WI38 (cell line): Measurements from ENCODE around the gene RPN2.

Experiments
- H3K4me3 ChIP-seq: 2 replicates; pipeline ENCODE4 v1.5.1; 2011; ENCODE audit warnings: low read depth, mild to moderate bottlenecking, control low read depth, low read length
- TF ChIP-seq, protein P1 (sequence below): IDR thresholded peaks from 2 replicates; pipeline ENCODE4 v1.5.1; 2012; ENCODE audit warnings: low read depth, mild to moderate bottlenecking, control low read depth, low read length

The RPN2 gene

DNA sequence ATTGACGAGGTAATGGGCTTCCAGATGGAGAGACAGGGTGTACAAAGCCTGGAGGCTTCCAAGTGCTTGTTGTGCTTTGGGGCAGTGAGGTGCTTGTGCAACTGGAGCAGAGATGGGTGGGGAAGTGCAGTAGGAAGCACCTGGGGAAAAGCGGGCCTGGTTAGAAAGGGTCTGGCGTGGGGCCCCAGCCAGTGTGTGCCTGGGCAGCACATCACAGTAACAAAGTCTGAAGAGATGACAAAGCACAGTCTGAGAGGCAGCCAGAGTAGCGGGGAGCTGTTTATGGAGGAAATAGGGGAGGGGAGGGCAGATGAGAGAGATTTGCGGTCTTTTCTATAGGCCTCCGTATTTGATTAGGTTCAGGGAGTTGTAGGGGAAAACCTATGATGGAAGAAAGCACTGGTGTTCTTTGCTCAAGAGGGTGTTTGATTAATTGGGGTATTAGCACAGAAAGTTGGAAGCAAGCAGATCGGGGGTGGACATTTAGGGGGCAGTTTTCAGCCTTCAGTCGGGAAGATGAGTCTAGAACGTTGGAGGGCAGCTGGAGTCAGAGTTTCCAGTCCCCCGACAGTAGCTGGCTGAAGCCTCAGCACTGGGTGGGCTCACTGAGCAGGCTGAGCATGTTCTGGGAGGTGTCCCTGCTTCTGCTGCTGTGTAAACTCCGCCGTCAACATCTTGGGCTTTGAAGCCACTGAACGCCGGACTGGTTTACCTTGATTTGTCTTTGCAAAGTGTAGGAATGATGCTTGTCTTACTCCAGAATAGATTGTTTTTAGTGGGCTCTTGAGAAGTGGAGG, 15.7 kb downstream of the RPN2 start:
- H3K4me3 ChIP-seq: no peak overlapping the region
- TF ChIP-seq, protein P1, sequence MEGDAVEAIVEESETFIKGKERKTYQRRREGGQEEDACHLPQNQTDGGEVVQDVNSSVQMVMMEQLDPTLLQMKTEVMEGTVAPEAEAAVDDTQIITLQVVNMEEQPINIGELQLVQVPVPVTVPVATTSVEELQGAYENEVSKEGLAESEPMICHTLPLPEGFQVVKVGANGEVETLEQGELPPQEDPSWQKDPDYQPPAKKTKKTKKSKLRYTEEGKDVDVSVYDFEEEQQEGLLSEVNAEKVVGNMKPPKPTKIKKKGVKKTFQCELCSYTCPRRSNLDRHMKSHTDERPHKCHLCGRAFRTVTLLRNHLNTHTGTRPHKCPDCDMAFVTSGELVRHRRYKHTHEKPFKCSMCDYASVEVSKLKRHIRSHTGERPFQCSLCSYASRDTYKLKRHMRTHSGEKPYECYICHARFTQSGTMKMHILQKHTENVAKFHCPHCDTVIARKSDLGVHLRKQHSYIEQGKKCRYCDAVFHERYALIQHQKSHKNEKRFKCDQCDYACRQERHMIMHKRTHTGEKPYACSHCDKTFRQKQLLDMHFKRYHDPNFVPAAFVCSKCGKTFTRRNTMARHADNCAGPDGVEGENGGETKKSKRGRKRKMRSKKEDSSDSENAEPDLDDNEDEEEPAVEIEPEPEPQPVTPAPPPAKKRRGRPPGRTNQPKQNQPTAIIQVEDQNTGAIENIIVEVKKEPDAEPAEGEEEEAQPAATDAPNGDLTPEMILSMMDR: no peak

DNA sequence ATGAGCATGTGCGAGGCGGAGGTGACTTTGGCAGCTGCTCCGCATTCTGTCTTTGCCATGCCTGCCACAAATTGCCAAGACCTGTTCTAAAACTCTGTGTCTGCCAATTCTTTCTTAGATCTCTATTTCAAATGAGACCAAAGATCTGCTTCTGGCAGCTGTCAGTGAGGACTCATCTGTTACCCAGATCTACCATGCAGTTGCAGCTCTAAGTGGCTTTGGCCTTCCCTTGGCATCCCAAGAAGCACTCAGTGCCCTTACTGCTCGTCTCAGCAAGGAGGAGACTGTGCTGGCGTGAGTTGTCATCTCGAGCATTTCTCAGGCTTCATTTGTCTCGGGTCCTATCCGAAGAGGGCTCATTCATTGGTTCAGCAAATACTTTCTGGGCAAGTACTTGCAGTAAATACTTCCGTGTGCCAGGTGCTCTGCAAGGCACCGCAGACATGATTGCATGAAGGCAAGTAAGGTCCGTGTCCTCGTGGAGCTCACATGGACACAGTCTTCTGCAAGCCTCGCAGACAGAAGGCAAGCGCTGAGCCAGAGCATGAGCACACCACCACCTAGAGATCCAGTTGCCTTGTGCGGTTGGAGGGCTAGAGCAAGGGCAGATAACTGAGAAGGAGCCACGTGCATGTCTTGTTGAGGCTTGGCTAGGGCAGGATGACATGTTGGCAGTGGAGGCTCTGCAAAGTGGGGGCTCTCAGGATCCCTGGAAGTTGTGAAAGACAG, 20.0 kb downstream of the RPN2 start:
- TF ChIP-seq, protein P1: no peak
- no peak overlapping the region for H3K4me3 ChIP-seq

DNA sequence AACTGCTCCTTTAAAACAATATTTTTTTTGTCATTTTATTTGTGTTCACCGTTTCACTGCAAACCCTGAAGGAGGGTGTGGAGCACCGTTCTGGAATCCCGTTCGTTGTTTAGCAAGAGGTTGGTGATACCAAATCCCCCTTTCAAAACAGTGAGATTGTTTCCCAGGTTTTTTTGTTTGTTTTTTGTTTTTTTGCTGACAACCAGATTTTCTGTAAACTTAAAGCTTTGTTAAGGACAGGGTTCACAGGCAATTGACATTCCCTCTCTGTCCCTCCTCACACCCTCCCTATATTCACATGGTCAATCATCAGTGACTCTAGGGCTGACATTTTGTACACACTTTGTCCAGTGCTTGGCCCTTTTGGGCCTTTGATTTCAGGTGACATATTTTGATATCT, 21.2 kb downstream of the RPN2 start:
- no peak overlapping the region for H3K4me3 ChIP-seq
- TF ChIP-seq, protein P1: no peak

DNA sequence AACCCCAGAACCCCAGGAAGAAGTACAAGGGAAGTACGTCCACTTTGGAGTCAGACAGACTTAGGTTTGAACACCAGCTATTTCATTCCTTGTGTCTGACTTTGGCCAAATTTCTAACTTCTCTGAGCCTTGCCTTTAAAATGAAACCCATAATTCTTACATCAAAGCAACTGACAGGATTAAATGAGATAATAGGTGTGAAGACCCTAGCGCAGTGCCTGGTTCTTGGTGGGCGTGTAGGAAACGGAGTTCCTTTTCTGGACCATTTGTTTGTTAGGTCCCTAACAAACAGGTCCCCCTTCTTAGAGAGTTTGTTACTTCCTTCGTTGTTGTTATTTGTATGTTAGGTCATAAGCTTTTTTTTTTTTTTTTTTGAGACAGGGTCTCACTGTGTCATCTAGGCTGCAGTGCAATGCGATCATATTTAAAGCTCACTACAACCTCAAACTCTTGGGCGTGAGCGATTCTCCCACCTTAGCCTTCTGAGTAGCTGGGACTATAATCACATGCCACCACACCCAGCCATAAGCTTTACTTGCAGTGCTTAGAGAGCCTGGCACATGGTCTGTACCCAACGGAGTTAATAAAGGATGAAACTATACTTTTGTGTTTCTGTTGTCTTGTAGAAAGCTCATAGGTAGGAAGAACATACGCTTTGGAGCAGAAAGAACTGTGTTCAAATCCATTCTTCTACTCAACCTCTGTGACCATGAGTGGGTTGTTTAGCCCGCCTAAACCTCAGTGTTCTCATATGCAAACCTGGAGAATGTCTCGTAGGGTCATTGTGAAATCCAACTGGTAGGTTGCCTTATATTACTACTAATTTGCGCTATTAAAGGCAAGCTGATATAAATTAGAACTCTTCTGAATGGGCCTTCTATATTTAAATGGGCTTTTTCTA, 22.0 kb downstream of the RPN2 start:
- no peak overlapping the region for H3K4me3 ChIP-seq
- TF ChIP-seq, protein P1: no peak

DNA sequence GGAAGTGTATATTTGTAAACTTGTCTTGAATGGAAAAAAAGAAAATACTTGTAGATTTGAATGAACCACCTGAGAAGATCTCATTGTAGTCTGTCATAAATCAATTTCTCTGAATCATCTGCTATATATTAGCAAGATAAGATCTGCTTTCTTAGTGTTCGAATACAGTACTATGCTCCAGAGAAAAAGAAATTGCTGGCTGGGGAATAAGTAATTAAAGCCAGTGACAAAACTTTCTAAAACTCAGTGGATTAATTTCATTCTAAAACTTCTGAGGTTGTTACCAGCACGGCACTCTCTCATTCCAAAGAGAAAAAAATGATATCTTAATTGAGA, 22.7 kb downstream of the RPN2 start:
- TF ChIP-seq, protein P1: no peak
- peak overlapping the region; percentile 10 for H3K4me3 ChIP-seq

DNA sequence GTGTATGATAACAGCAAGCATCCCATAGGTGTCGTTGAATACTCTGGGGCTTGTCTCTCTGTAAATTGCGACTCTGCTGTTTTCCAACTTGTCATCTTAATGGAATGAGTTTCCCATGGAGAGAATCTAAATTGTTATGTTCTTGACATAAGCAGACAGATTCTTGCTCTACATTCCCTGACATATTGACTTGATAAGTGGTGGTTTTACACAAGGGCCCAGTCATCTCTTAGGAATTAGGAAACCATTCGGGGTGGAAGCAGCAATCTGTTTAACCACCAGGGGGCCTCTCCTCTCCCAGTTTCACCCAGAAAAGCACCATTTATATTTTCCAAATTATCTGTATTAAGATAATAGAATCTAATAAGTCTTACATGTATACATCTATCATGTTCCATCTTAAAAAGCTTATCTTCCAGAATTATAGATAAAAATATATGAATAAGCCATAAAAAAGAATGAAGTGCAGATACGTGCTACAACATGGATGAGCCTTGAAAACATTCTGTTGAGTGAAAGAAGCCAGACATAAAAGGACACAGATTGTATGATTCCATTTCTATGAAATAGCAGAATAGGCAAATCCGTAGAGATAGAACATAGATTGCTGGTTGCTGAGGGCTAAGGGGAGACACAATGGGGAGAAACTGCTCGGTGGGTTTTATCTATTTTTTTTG, 23.3 kb downstream of the RPN2 start:
- peak overlapping the region; percentile 10 for H3K4me3 ChIP-seq
- TF ChIP-seq, protein P1: peak; percentile 85
